ENCODE measurements around the gene TLE2.

The TLE2 gene

DNA sequence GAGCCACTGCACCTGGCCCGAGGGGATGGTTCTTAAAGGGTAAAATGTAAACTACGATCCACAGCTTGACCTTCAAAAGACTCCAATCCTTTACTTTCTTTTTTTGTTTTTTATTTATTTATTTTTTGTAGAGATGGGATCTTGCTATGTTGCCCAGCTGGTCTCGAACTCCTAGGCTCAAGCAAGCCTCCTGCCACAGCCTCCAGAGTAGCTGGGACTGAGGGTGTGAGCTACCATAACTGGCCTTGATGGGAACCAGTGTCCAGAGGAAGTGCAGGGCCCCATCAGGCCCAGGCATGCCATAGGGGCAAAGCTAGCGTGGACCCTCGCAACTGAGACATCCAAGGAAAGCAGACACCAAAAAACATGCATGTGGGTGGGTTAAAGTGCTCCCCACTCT lies 66.0 kb downstream of the TLE2 start:
- Histone ChIP-seq H3K36me3 (ENCODE audit: low read length) (no peaks in the 10 kb centered on the region), H3F3A (ENCODE audit: insufficient read depth) (no peaks in the 10 kb centered on the region), H3K79me2 (ENCODE audit: insufficient read depth, low read length) (no peaks in the 10 kb centered on the region), H3K4me3 (ENCODE audit: insufficient read depth, low read length, poor library complexity, severe bottlenecking) (no peak overlapping the region), H3K27ac (ENCODE audit: low read depth, low read length) (no peak overlapping the region), H3K27me3 (ENCODE audit: low read length) (no peaks in the 10 kb centered on the region), H3K4me2 (ENCODE audit: low read depth, low read length, poor library complexity, severe bottlenecking) (no peak overlapping the region), H3K9me3 (ENCODE audit: insufficient read depth, low read length) (no peaks in the 10 kb centered on the region), H3K9me2 (replicated peaks; ENCODE audit: insufficient read depth, low read length) (no peaks in the 10 kb centered on the region), H2AFZ (ENCODE audit: low read depth, low read length, severe bottlenecking) (no peak overlapping the region), H3K9ac (ENCODE audit: low read length) (no peak overlapping the region), H4K20me1 (ENCODE audit: low read depth, low read length) (no peaks in the 10 kb centered on the region)
- TF ChIP-seq CTCF (IDR thresholded peaks at IDR 0.05; ENCODE audit: insufficient read depth, low read length, poor library complexity, severe bottlenecking) (no peak), EZH2phosphoT487 (conservative IDR thresholded peaks at IDR 0.05; ENCODE audit: low read length) (no peak)

DNA sequence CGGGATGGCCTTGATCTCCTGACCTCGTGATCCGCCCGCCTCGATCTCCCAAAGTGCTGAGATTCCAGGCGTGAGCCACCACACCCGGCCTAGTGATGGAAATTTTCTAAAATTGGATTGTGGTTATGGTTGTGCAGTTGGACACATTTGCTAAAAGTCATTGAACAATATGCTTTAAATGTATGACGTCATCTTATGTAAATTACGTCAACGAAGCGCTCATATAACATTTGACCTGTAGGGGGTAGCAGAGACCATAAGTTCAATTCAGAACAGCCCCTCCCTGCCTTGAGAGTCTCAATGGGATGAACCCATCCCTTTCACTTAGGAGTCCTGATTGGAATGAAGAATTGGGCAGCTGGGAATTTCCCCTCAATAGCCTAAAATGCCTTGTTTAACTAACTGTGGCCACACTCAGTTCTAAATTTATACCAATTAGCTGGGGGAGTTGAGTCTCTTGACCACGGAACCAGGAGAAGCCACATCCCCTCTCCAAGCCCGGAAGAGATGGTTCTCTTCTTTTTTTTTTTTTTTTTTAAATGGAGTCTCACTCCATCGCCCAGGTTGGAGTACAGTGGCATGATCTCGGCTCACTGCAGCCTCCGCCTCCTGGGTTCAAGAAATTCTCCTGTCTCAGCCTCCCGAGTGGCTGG lies 66.9 kb downstream of the TLE2 start:
- Histone ChIP-seq H3K27ac (ENCODE audit: low read depth, low read length) (no peak overlapping the region), H4K20me1 (ENCODE audit: low read depth, low read length) (no peaks in the 10 kb centered on the region), H3K9me3 (ENCODE audit: insufficient read depth, low read length) (no peaks in the 10 kb centered on the region), H3F3A (ENCODE audit: insufficient read depth) (no peaks in the 10 kb centered on the region), H3K4me2 (ENCODE audit: low read depth, low read length, poor library complexity, severe bottlenecking) (no peak overlapping the region), H3K27me3 (ENCODE audit: low read length) (no peaks in the 10 kb centered on the region), H3K4me3 (ENCODE audit: insufficient read depth, low read length, poor library complexity, severe bottlenecking) (no peak overlapping the region), H3K79me2 (ENCODE audit: insufficient read depth, low read length) (no peaks in the 10 kb centered on the region), H3K36me3 (ENCODE audit: low read length) (no peaks in the 10 kb centered on the region), H3K9me2 (replicated peaks; ENCODE audit: insufficient read depth, low read length) (no peaks in the 10 kb centered on the region), H3K9ac (ENCODE audit: low read length) (no peak overlapping the region), H2AFZ (ENCODE audit: low read depth, low read length, severe bottlenecking) (no peak overlapping the region)
- TF ChIP-seq CTCF (IDR thresholded peaks at IDR 0.05; ENCODE audit: insufficient read depth, low read length, poor library complexity, severe bottlenecking) = peak; percentile 53
- no peak for TF ChIP-seq EZH2phosphoT487 (conservative IDR thresholded peaks at IDR 0.05; ENCODE audit: low read length)

DNA sequence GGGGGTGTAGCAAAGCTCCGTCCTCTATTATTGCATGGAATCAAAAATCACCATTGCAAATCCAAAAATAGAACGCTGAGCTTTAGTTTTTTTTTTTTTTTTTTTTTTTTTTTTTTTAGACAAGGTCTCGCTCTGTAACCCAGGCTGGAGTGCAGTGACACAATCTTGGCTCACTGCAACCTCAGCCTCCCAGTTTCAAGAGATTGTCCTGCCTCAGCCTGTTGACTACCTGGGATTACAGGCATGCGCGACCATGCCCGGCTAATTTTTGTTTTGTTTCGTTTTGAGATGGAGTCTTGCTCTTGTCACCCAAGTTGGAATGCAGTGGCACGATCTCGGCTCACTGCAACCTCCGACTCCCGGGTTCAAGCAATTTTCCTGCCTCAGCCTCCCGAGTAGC lies 69.0 kb downstream of the TLE2 start:
- H3K9ac ChIP-seq (ENCODE audit: low read length) = no peak overlapping the region
- H3K79me2 ChIP-seq (ENCODE audit: insufficient read depth, low read length) = no peaks in the 10 kb centered on the region
- H3K4me3 ChIP-seq (ENCODE audit: insufficient read depth, low read length, poor library complexity, severe bottlenecking) = no peak overlapping the region
- H3K36me3 ChIP-seq (ENCODE audit: low read length) = no peaks in the 10 kb centered on the region
- H2AFZ ChIP-seq (ENCODE audit: low read depth, low read length, severe bottlenecking) = no peak overlapping the region
- H3K9me2 ChIP-seq (replicated peaks; ENCODE audit: insufficient read depth, low read length) = no peaks in the 10 kb centered on the region
- TF ChIP-seq CTCF (IDR thresholded peaks at IDR 0.05; ENCODE audit: insufficient read depth, low read length, poor library complexity, severe bottlenecking) (no peak), EZH2phosphoT487 (conservative IDR thresholded peaks at IDR 0.05; ENCODE audit: low read length) (no peak)
- H3K27ac ChIP-seq (ENCODE audit: low read depth, low read length) = no peak overlapping the region
- H3K9me3 ChIP-seq (ENCODE audit: insufficient read depth, low read length) = no peaks in the 10 kb centered on the region
- H3F3A ChIP-seq (ENCODE audit: insufficient read depth) = no peaks in the 10 kb centered on the region
- H3K4me2 ChIP-seq (ENCODE audit: low read depth, low read length, poor library complexity, severe bottlenecking) = no peak overlapping the region
- H4K20me1 ChIP-seq (ENCODE audit: low read depth, low read length) = no peaks in the 10 kb centered on the region
- no peaks in the 10 kb centered on the region for H3K27me3 ChIP-seq (ENCODE audit: low read length)

All from SU-DHL-6 (cell line).